ENCODE results near the gene NDOR1. TPM values are rescaled to one million over a fixed set of nuclear protein-coding genes. Genes with fewer than 3 reads are reported as not detected.

Gene NDOR1
- total RNA-seq, 1 experiment from 2014 or later: 31.8 TPM

DNA sequence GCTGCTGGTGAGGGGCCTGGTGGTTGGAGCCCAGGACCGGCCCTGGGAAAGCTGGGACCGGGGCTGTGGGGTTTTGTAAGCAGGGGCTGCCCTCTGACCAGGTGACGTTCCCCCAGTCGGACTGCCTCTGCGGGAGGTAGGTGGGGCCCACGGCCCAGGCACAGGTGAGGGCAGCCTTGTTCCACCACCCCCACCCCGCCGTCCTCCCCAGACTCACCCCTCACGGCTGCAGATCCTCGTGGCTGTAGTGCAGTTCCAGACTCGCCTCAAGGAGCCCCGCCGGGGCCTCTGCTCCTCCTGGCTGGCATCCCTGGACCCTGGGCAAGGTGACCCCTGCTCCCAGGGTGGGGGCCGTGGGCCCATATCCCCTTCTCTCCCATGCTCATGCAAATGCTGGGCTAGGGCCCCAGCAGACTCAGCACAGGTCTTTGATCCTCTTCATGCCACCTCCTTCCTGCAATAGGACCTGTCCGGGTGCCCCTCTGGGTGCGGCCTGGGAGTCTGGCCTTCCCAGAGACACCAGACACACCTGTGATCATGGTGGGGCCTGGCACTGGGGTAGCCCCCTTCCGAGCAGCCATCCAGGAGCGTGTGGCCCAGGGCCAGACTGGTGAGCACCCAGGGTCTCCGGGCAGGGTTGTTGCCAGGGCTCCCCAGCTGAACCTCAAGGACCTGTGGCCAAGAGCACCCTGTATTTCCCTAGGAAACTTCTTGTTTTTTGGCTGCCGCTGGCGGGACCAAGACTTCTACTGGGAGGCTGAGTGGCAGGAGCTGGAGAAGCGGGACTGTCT, 9.9 kb downstream of the NDOR1 start:
- Mint-ChIP-seq H3K9me3 (ENCODE audit: unreplicated experiment) (no peaks in the 10 kb centered on the region), H3K4me3 (ENCODE audit: unreplicated experiment) (no peak overlapping the region), H3K4me1 (ENCODE audit: low read depth, unreplicated experiment) (peaks cover 6% of the 10 kb centered on the region), H3K27me3 (ENCODE audit: insufficient read depth, unreplicated experiment) (no peaks in the 10 kb centered on the region), H3K36me3 (ENCODE audit: insufficient read depth, unreplicated experiment) (peaks cover 27% of the 10 kb centered on the region), H3K27ac (ENCODE audit: unreplicated experiment) (no peak overlapping the region)
- Histone ChIP-seq H3K36me3 (ENCODE audit: control insufficient read depth, insufficient read depth, low read length) (no peaks in the 10 kb centered on the region), H3K4me1 (peaks cover 25% of the 10 kb centered on the region), H3K4me3 (ENCODE audit: low read depth, low read length) (no peak overlapping the region), H3K9me3 (no peaks in the 10 kb centered on the region), H3K27me3 (replicated peaks; ENCODE audit: control insufficient read depth, insufficient read depth, low read length) (no peaks in the 10 kb centered on the region)
- no peak for TF ChIP-seq CTCF (IDR thresholded peaks at IDR 0.05; ENCODE audit: insufficient read depth in 1 of 2, low read depth in 1 of 2, low read length in 1 of 2, severe bottlenecking in 1 of 2, unreplicated experiment in 1 of 2)
- no TSS peak for BruUV-seq (replicated peaks)
- intact Hi-C loops (cut with micrococcal nuclease; ENCODE audit: unreplicated experiment): no loop called here
- DNase-seq: no peak
- ChIA-PET CTCF (no interaction called here), POLR2A (no interaction called here)

DNA sequence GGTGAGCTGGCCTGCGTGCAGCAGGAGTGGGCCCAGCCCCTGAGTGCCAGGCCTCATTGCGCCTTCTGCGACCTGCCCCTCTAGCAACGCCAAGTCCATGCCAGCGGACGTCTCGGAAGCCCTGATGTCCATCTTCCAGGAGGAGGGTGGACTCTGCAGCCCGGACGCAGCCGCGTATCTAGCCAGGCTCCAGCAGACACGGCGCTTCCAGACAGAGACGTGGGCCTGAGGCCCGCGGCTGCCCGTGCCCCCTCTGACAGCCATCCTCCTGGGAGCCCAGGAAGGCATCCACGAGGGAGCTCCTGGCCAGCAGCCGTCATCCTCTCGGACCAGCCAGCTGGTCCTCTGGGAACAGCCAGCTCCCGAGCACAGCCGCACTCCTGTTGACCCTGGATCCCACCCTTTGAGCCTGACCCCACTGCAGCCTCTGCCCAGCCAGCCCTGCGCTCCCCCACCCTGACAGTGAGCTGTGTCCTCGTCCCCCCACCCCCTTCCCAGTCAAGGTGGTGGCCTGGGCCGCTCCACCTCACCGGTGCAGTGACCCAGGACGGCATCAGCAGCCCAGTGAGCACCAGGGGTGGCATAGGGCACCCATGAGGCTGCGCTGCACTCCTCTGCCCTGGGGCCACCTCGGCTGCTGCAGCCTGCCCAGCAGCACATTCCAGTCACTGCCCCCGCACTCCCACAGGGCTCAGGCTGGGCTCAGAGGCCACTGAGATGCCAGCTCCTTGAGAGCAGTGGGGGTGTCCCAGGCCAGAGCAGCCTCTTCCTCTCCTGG, 10.9 kb downstream of the NDOR1 start:
- no peak for DNase-seq
- Mint-ChIP-seq H3K4me1 (ENCODE audit: low read depth, unreplicated experiment) (peaks cover 6% of the 10 kb centered on the region), H3K27me3 (ENCODE audit: insufficient read depth, unreplicated experiment) (no peaks in the 10 kb centered on the region), H3K4me3 (ENCODE audit: unreplicated experiment) (no peak overlapping the region), H3K9me3 (ENCODE audit: unreplicated experiment) (no peaks in the 10 kb centered on the region), H3K36me3 (ENCODE audit: insufficient read depth, unreplicated experiment) (peaks cover 27% of the 10 kb centered on the region), H3K27ac (ENCODE audit: unreplicated experiment) (no peak overlapping the region)
- intact Hi-C loops (cut with micrococcal nuclease; ENCODE audit: unreplicated experiment): no loop called here
- Histone ChIP-seq H3K9me3 (no peaks in the 10 kb centered on the region), H3K36me3 (ENCODE audit: control insufficient read depth, insufficient read depth, low read length) (no peaks in the 10 kb centered on the region), H3K4me1 (peaks cover 25% of the 10 kb centered on the region), H3K4me3 (ENCODE audit: low read depth, low read length) (no peak overlapping the region; the same call in 1 of the 2 replicates), H3K27me3 (replicated peaks; ENCODE audit: control insufficient read depth, insufficient read depth, low read length) (no peaks in the 10 kb centered on the region)
- BruUV-seq (replicated peaks): no TSS peak
- CTCF ChIA-PET: interaction anchor here (1.0 kb wide), 1 partner anchor 20 kb away, joined by 5 read pairs; no protein-coding TSS in a partner anchor
- POLR2A ChIA-PET: interaction anchor here (0.5 to 0.8 kb wide), 4 partner anchors 15 to 65 kb away, joined by 3 to 6 read pairs (median 3); partner anchors contain the start of gene TUBB4B
- TF ChIP-seq CTCF (IDR thresholded peaks at IDR 0.05; ENCODE audit: insufficient read depth in 1 of 2, low read depth in 1 of 2, low read length in 1 of 2, severe bottlenecking in 1 of 2, unreplicated experiment in 1 of 2): no peak

Measured in Caco-2 (cell line).